WTC11 (cell line): Measurements from ENCODE around the gene STRAP. TPM values are rescaled to one million over a fixed set of nuclear protein-coding genes. Genes with fewer than 3 reads are reported as not detected.
A peak's percentile ranks its signal among the peaks of the same experiment; 100 is the strongest.

Experiments used
- ATAC-seq: fragments of 200-7000 bp; cut with Tn5 transposase; 2 replicates; pipeline ENCODE4 v1.10.0; 2021; ENCODE audit warnings: mild to moderate bottlenecking, moderate library complexity
- CTCF ChIA-PET: fragments of 300-600 bp; sonication (Branson Sonifier 250); formaldehyde crosslinking; loops from one replicate; lab custom pipeline; 2021; ENCODE audit warnings: antibody characterized with exemption; lab: Charles Lee
- POLR2A ChIA-PET: fragments of 350-600 bp; sonication (Branson Sonifier 250); formaldehyde crosslinking; loops from one replicate; lab custom pipeline; 2021; ENCODE audit warnings: antibody characterized with exemption; lab: Charles Lee
- DNase-seq: peaks from one replicate; pipeline ENCODE4 v3.0.0; 2021; ENCODE audit warnings: low spot score
- H3K27ac Mint-ChIP-seq: 2 replicates; pipeline ENCODE4 v1.8.0; 2021; ENCODE audit warnings: mixed read lengths
- H3K27me3 Mint-ChIP-seq: 2 replicates; pipeline ENCODE4 v1.8.0; 2021; ENCODE audit warnings: low read depth, mild to moderate bottlenecking, moderate library complexity, mixed read lengths
- H3K36me3 Mint-ChIP-seq: 2 replicates; pipeline ENCODE4 v1.8.0; 2021; ENCODE audit warnings: mixed read lengths
- H3K4me1 Mint-ChIP-seq: 2 replicates; pipeline ENCODE4 v1.8.0; 2022; ENCODE audit warnings: mixed read lengths
- H3K4me3 Mint-ChIP-seq: 2 replicates; pipeline ENCODE4 v1.8.0; 2021; ENCODE audit warnings: mild to moderate bottlenecking, moderate library complexity, mixed read lengths
- H3K9me3 Mint-ChIP-seq: 2 replicates; pipeline ENCODE4 v1.8.0; 2021; ENCODE audit warnings: mixed read lengths
- CBFB ChIP-seq: sonication (generic); formaldehyde crosslinking; IDR thresholded peaks from 2 replicates; pipeline ENCODE4 v1.8.1; 2022; ENCODE audit warnings: mild to moderate bottlenecking, low read depth, missing genetic modification reagents
- CREB1 ChIP-seq: sonication (generic); formaldehyde crosslinking; IDR thresholded peaks from 2 replicates; pipeline ENCODE4 v1.8.0; 2023; ENCODE audit warnings: mild to moderate bottlenecking, missing genetic modification reagents
- ELF4 ChIP-seq: sonication (generic); formaldehyde crosslinking; IDR thresholded peaks from 2 replicates; pipeline ENCODE4 v1.8.1; 2022; ENCODE audit warnings: low read depth, mild to moderate bottlenecking, moderate library complexity, missing genetic modification reagents
- GABPB1 ChIP-seq: sonication (generic); formaldehyde crosslinking; IDR thresholded peaks from 2 replicates; pipeline ENCODE4 v1.8.1; 2023; ENCODE audit warnings: mild to moderate bottlenecking, missing genetic modification reagents
- GRHL2 ChIP-seq: fragments of 250-450 bp; sonication (Bioruptor Pico); IDR thresholded peaks from 2 replicates; pipeline ENCODE4 v1.8.0; 2022; ENCODE audit warnings: mild to moderate bottlenecking, moderate library complexity; ENCODE audit not compliant: insufficient replicate concordance, severe bottlenecking
- JAZF1 ChIP-seq: fragments of 250-450 bp; sonication (Bioruptor Pico); IDR thresholded peaks from 2 replicates; pipeline ENCODE4 v1.9.0; 2021; ENCODE audit warnings: moderate library complexity, mild to moderate bottlenecking, inconsistent platforms
- JUN ChIP-seq: sonication (generic); formaldehyde crosslinking; IDR thresholded peaks from 2 replicates; pipeline ENCODE4 v1.8.0; 2023; ENCODE audit warnings: mild to moderate bottlenecking, missing genetic modification reagents
- MXD4 ChIP-seq: fragments of 250-450 bp; sonication (Bioruptor Pico); IDR thresholded peaks from 2 replicates; pipeline ENCODE4 v1.8.0; 2021; ENCODE audit warnings: mild to moderate bottlenecking, moderate library complexity, borderline replicate concordance
- NFYB ChIP-seq: sonication (generic); formaldehyde crosslinking; conservative IDR thresholded peaks from 2 replicates; pipeline ENCODE4 v1.8.0; 2022; ENCODE audit warnings: low read depth, missing genetic modification reagents
- NR1H2 ChIP-seq: sonication (generic); formaldehyde crosslinking; IDR thresholded peaks from 2 replicates; pipeline ENCODE4 v1.9.0; 2021; ENCODE audit warnings: mild to moderate bottlenecking, moderate library complexity, missing genetic modification reagents
- NR2C2 ChIP-seq: sonication (generic); formaldehyde crosslinking; IDR thresholded peaks from 2 replicates; pipeline ENCODE4 v1.8.0; 2022; ENCODE audit warnings: mild to moderate bottlenecking, missing genetic modification reagents
- OVOL2 ChIP-seq: fragments of 250-450 bp; sonication (Bioruptor Pico); IDR thresholded peaks from 2 replicates; pipeline ENCODE4 v1.9.0; 2021; ENCODE audit warnings: mild to moderate bottlenecking, borderline replicate concordance
- RELA ChIP-seq: sonication (generic); formaldehyde crosslinking; IDR thresholded peaks from 2 replicates; pipeline ENCODE4 v1.8.1; 2022; ENCODE audit warnings: missing genetic modification reagents, mild to moderate bottlenecking, borderline replicate concordance
- TCF7 ChIP-seq: sonication (generic); formaldehyde crosslinking; IDR thresholded peaks from 2 replicates; pipeline ENCODE4 v1.8.0; 2022; ENCODE audit warnings: mild to moderate bottlenecking, low read depth, missing genetic modification reagents, moderate library complexity
- ZNF138 ChIP-seq: sonication (generic); formaldehyde crosslinking; conservative IDR thresholded peaks from 2 replicates; pipeline ENCODE4 v1.8.1; 2022; ENCODE audit warnings: mild to moderate bottlenecking, moderate library complexity, missing genetic modification reagents
- total RNA-seq: library from RNA; stranded (reverse); gene quantifications from 3 replicates; pipeline ENCODE4 v1.2.3, GENCODE V29; 2021
- TF ChIP-seq, protein P1 (sequence below): sonication (generic); formaldehyde crosslinking; IDR thresholded peaks from 2 replicates; pipeline ENCODE4 v1.8.0; 2022; ENCODE audit warnings: mild to moderate bottlenecking, missing genetic modification reagents
- TF ChIP-seq, protein P2 (sequence below): sonication (generic); formaldehyde crosslinking; IDR thresholded peaks from 2 replicates; pipeline ENCODE4 v1.8.0; 2022; ENCODE audit warnings: mild to moderate bottlenecking, missing genetic modification reagents
- TF ChIP-seq, protein P3 (sequence below): fragments of 250-450 bp; sonication (Bioruptor Pico); IDR thresholded peaks from 2 replicates; pipeline ENCODE4 v1.8.0; 2021; ENCODE audit warnings: mild to moderate bottlenecking
- TF ChIP-seq, protein P4 (sequence below): sonication (generic); formaldehyde crosslinking; IDR thresholded peaks from 2 replicates; pipeline ENCODE4 v1.8.1; 2022; ENCODE audit warnings: mild to moderate bottlenecking, moderate library complexity, missing genetic modification reagents
- TF ChIP-seq, protein P5 (sequence below): fragments of 250-450 bp; sonication (Bioruptor Pico); conservative IDR thresholded peaks from 2 replicates; pipeline ENCODE4 v1.9.0; 2021; ENCODE audit warnings: mild to moderate bottlenecking
- TF ChIP-seq, protein P6 (sequence below): fragments of 250-450 bp; sonication (Bioruptor Pico); IDR thresholded peaks from 2 replicates; pipeline ENCODE4 v1.9.0; 2021; ENCODE audit warnings: moderate library complexity, mild to moderate bottlenecking, inconsistent platforms, borderline replicate concordance
- TF ChIP-seq, protein P7 (sequence below): sonication (generic); formaldehyde crosslinking; IDR thresholded peaks from 2 replicates; pipeline ENCODE4 v1.8.1; 2023; ENCODE audit warnings: mild to moderate bottlenecking, missing genetic modification reagents, moderate library complexity
- TF ChIP-seq, protein P8 (sequence below): sonication (generic); formaldehyde crosslinking; IDR thresholded peaks from 2 replicates; pipeline ENCODE4 v1.8.0; 2022; ENCODE audit warnings: mild to moderate bottlenecking, missing genetic modification reagents
- TF ChIP-seq, protein P9 (sequence below): sonication (generic); formaldehyde crosslinking; IDR thresholded peaks from 2 replicates; pipeline ENCODE4 v1.8.1; 2022; ENCODE audit warnings: missing genetic modification reagents, borderline replicate concordance

STRAP gene
- total RNA-seq, 1 experiment from 2014 or later, result 221 TPM

DNA sequence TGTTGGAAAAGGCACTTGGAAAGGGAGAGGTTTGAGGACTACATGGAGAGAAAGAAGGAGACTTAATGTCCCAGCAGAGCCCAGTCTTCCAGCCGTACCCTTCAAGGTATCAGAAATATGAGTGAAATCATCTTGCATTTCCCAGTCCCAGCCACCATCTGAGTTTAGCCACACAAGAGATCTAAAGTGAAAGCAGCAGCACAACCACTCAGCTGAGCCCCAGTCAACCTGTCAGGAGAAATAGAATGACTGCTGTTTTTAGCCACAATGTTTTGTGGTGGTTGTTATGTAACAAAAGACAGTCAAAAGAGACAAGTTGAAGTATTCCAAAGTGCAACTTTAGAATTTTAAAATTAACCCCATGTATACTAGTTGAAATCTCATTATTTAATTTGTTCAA lies 56.9 kb downstream of the STRAP start:
- no peaks in the 10 kb centered on the region for H3K27me3 Mint-ChIP-seq
- peaks cover 6% of the 10 kb centered on the region for H3K36me3 Mint-ChIP-seq
- ATAC-seq, result no peak
- TF ChIP-seq, protein P1, sequence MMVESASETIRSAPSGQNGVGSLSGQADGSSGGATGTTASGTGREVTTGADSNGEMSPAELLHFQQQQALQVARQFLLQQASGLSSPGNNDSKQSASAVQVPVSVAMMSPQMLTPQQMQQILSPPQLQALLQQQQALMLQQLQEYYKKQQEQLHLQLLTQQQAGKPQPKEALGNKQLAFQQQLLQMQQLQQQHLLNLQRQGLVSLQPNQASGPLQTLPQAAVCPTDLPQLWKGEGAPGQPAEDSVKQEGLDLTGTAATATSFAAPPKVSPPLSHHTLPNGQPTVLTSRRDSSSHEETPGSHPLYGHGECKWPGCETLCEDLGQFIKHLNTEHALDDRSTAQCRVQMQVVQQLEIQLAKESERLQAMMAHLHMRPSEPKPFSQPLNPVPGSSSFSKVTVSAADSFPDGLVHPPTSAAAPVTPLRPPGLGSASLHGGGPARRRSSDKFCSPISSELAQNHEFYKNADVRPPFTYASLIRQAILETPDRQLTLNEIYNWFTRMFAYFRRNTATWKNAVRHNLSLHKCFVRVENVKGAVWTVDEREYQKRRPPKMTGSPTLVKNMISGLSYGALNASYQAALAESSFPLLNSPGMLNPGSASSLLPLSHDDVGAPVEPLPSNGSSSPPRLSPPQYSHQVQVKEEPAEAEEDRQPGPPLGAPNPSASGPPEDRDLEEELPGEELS (CRISPR knock-in tag), result no peak
- TF ChIP-seq, protein P2, sequence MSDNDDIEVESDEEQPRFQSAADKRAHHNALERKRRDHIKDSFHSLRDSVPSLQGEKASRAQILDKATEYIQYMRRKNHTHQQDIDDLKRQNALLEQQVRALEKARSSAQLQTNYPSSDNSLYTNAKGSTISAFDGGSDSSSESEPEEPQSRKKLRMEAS (CRISPR knock-in tag), result no peak
- TF ChIP-seq, protein P3, sequence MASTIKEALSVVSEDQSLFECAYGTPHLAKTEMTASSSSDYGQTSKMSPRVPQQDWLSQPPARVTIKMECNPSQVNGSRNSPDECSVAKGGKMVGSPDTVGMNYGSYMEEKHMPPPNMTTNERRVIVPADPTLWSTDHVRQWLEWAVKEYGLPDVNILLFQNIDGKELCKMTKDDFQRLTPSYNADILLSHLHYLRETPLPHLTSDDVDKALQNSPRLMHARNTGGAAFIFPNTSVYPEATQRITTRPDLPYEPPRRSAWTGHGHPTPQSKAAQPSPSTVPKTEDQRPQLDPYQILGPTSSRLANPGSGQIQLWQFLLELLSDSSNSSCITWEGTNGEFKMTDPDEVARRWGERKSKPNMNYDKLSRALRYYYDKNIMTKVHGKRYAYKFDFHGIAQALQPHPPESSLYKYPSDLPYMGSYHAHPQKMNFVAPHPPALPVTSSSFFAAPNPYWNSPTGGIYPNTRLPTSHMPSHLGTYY (CRISPR knock-in tag), result no peak
- TF ChIP-seq, protein P4, sequence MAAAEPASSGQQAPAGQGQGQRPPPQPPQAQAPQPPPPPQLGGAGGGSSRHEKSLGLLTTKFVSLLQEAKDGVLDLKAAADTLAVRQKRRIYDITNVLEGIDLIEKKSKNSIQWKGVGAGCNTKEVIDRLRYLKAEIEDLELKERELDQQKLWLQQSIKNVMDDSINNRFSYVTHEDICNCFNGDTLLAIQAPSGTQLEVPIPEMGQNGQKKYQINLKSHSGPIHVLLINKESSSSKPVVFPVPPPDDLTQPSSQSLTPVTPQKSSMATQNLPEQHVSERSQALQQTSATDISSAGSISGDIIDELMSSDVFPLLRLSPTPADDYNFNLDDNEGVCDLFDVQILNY, result no peak
- TF ChIP-seq GRHL2 (CRISPR knock-in tag), result no peak
- TF ChIP-seq, protein P5, sequence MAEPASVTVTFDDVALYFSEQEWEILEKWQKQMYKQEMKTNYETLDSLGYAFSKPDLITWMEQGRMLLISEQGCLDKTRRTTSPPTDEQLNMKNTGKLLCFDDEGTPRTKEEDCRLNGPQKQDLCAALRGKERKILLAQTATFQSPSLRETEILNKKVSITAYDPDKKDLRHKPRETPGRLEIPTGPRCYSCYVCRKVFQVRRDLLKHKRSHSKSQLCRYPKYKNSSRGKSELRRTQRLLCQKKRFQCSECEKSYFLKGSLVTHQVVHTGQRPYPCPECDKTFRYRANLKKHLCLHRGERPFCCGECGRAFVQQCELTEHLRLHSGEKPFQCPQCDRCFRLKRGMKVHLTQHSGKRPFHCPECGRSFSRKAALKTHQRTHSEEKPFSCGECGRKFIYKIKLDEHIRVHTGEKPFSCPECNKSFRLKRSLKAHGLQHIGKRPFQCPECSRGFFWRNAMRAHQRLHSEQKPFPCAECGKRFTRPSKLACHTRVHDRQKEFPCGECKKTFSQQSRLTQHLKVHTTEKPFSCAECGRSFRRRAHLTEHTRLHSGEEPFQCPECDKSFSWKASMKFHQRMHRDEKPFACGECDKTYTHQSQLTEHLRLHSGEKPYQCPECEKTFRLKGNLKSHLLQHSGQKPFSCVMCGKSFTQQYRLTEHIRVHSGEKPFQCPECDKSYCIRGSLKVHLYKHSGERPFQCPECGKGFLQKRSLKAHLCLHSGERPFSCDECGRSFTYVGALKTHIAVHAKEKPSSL (CRISPR knock-in tag), result no peak
- no peak for TF ChIP-seq TCF7 (CRISPR knock-in tag)
- TF ChIP-seq JUN (CRISPR knock-in tag), result no peak
- no peak for TF ChIP-seq NFYB
- TF ChIP-seq NR2C2 (CRISPR knock-in tag), result no peak
- TF ChIP-seq MXD4 (CRISPR knock-in tag), result no peak
- TF ChIP-seq RELA (CRISPR knock-in tag), result no peak
- TF ChIP-seq, all 79 proteins: peak for 0
- DNase-seq, result no peak
- POLR2A ChIA-PET, result no interaction called here
- H3K4me3 Mint-ChIP-seq, result no peak overlapping the region
- 0 out of 2 replicates have a peak overlapping the region, but pooled peaks have one; percentile 45 for H3K27ac Mint-ChIP-seq
- CTCF ChIA-PET, result no interaction called here
- H3K4me1 Mint-ChIP-seq, result peaks cover 20% of the 10 kb centered on the region
- peaks cover 9% of the 10 kb centered on the region for H3K9me3 Mint-ChIP-seq

DNA sequence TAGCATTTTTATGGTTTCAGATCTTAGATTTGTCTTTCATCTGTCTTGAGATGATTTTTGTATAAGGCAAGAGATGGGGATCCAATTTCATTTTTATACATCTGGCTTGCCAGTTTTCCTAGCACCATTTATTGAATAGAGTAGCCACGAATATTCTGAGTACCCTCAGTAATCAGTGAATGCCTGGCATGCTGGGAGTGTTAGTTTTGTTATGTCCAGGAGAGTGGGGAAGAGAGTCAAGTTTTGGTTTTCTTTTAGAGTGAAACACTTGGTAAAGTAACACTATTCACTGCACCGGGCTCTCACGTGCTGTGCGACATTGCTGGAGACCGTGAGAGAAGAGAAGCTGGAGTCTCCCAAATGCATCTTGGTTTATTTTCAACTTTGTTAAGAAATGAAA lies 60.3 kb downstream of the STRAP start:
- Mint-ChIP-seq H3K4me3 (no peak overlapping the region), H3K4me1 (peaks cover 20% of the 10 kb centered on the region), H3K36me3 (peaks cover 10% of the 10 kb centered on the region), H3K27ac (peak overlapping the region; percentile 6), H3K9me3 (peaks cover 23% of the 10 kb centered on the region), H3K27me3 (no peaks in the 10 kb centered on the region)
- ChIA-PET CTCF (interaction anchor here (1.3 kb wide), 1 partner anchor 12 kb away, joined by 4 read pairs; no protein-coding TSS in a partner anchor), POLR2A (no interaction called here)
- ATAC-seq (no peak; the same call in 1 of the 2 replicates), DNase-seq (no peak)
- TF ChIP-seq, protein P6, sequence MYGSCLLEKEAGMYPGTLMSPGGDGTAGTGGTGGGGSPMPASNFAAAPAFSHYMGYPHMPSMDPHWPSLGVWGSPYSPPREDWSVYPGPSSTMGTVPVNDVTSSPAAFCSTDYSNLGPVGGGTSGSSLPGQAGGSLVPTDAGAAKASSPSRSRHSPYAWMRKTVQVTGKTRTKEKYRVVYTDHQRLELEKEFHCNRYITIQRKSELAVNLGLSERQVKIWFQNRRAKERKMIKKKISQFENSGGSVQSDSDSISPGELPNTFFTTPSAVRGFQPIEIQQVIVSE (CRISPR knock-in tag), result no peak
- TF ChIP-seq NR1H2, result no peak
- TF ChIP-seq, protein P7, sequence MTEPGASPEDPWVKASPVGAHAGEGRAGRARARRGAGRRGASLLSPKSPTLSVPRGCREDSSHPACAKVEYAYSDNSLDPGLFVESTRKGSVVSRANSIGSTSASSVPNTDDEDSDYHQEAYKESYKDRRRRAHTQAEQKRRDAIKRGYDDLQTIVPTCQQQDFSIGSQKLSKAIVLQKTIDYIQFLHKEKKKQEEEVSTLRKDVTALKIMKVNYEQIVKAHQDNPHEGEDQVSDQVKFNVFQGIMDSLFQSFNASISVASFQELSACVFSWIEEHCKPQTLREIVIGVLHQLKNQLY (CRISPR knock-in tag), result no peak
- TF ChIP-seq NFYB, result no peak
- no peak for TF ChIP-seq ELF4 (CRISPR knock-in tag)
- TF ChIP-seq OVOL2 (CRISPR knock-in tag), result no peak
- no peak for TF ChIP-seq CBFB (CRISPR knock-in tag)
- no peak for TF ChIP-seq CREB1 (CRISPR knock-in tag)
- TF ChIP-seq, protein P4, result no peak
- no peak for TF ChIP-seq JAZF1 (CRISPR knock-in tag)
- TF ChIP-seq, protein P8, sequence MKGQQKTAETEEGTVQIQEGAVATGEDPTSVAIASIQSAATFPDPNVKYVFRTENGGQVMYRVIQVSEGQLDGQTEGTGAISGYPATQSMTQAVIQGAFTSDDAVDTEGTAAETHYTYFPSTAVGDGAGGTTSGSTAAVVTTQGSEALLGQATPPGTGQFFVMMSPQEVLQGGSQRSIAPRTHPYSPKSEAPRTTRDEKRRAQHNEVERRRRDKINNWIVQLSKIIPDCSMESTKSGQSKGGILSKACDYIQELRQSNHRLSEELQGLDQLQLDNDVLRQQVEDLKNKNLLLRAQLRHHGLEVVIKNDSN (CRISPR knock-in tag), result no peak
- no peak for TF ChIP-seq ZNF138 (CRISPR knock-in tag)
- no peak for TF ChIP-seq GABPB1 (CRISPR knock-in tag)
- TF ChIP-seq, protein P9, sequence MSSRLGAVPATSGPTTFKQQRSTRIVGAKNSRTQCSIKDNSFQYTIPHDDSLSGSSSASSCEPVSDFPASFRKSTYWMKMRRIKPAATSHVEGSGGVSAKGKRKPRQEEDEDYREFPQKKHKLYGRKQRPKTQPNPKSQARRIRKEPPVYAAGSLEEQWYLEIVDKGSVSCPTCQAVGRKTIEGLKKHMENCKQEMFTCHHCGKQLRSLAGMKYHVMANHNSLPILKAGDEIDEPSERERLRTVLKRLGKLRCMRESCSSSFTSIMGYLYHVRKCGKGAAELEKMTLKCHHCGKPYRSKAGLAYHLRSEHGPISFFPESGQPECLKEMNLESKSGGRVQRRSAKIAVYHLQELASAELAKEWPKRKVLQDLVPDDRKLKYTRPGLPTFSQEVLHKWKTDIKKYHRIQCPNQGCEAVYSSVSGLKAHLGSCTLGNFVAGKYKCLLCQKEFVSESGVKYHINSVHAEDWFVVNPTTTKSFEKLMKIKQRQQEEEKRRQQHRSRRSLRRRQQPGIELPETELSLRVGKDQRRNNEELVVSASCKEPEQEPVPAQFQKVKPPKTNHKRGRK (CRISPR knock-in tag), result no peak
